SU-DHL-6 (cell line): Measurements from ENCODE around the gene LEFTY1.
A peak's percentile ranks its signal among the peaks of the same experiment; 100 is the strongest.

Source experiments
- H2AFZ ChIP-seq: fragments of 200-600 bp; sonication (generic); 2 replicates; pipeline ENCODE4 v1.6.1; 2014; ENCODE audit warnings: low read depth, mild to moderate bottlenecking, moderate library complexity, mixed read lengths, antibody characterized with exemption, low read length; ENCODE audit not compliant: severe bottlenecking
- H3F3A ChIP-seq: fragments of 200-600 bp; shearing (Covaris generic); 2 replicates; pipeline ENCODE4 v1.6.0; 2016; ENCODE audit warnings: antibody characterized with exemption, mild to moderate bottlenecking; ENCODE audit not compliant: insufficient read depth
- H3K27ac ChIP-seq: fragments of 200-600 bp; sonication (generic); 2 replicates; pipeline ENCODE4 v1.5.1; 2016; ENCODE audit warnings: low read depth, mild to moderate bottlenecking, low read length, moderate library complexity, mixed read lengths
- H3K27me3 ChIP-seq: fragments of 200-600 bp; sonication (generic), shearing (Covaris generic); 2 replicates; pipeline ENCODE4 v1.6.0; 2014; ENCODE audit warnings: mild to moderate bottlenecking, low read length
- H3K36me3 ChIP-seq: fragments of 200-600 bp; sonication (generic); 2 replicates; pipeline ENCODE4 v1.6.1; 2014; ENCODE audit warnings: mild to moderate bottlenecking, low read length, mixed read lengths
- H3K4me2 ChIP-seq: fragments of 300-600, 200-600 bp; shearing (Covaris generic), sonication (generic); 2 replicates; pipeline ENCODE4 v1.6.0; 2014; ENCODE audit warnings: low read length, low read depth, mild to moderate bottlenecking; ENCODE audit not compliant: poor library complexity, severe bottlenecking
- H3K4me3 ChIP-seq: fragments of 200-600 bp; sonication (generic); 2 replicates; pipeline ENCODE4 v1.5.1; 2014; ENCODE audit warnings: antibody characterized with exemption, low read length, mild to moderate bottlenecking, mixed read lengths; ENCODE audit not compliant: insufficient read depth, poor library complexity, severe bottlenecking
- H3K79me2 ChIP-seq: fragments of 200-600 bp; sonication (generic); 2 replicates; pipeline ENCODE4 v1.6.1; 2014; ENCODE audit warnings: mild to moderate bottlenecking, low read length, moderate library complexity; ENCODE audit not compliant: insufficient read depth
- H3K9ac ChIP-seq: fragments of 200-600 bp; sonication (generic); 2 replicates; pipeline ENCODE4 v1.7.0; 2014; ENCODE audit warnings: mild to moderate bottlenecking, low read length
- H3K9me2 ChIP-seq: fragments of 200-600 bp; sonication (generic); replicated peaks from 2 replicates; pipeline ENCODE4 v1.6.1; 2014; ENCODE audit warnings: low read length; ENCODE audit not compliant: insufficient read depth
- H3K9me3 ChIP-seq: fragments of 200-600 bp; sonication (generic); 2 replicates; pipeline ENCODE4 v1.6.1; 2014; ENCODE audit warnings: low read length, mixed read lengths; ENCODE audit not compliant: insufficient read depth
- H4K20me1 ChIP-seq: fragments of 200-600 bp; sonication (generic); 2 replicates; pipeline ENCODE4 v1.6.1; 2014; ENCODE audit warnings: low read depth, mild to moderate bottlenecking, antibody characterized with exemption, low read length, moderate library complexity, mixed read lengths
- CTCF ChIP-seq: fragments of 200-600 bp; sonication (generic); IDR thresholded peaks from one replicate; pipeline ENCODE4 v1.5.1; 2017; ENCODE audit warnings: antibody characterized with exemption, mild to moderate bottlenecking, low read length, moderate library complexity; ENCODE audit not compliant: insufficient read depth, poor library complexity, severe bottlenecking
- EZH2phosphoT487 ChIP-seq: fragments of 200-600 bp; sonication (generic), shearing (Covaris generic); conservative IDR thresholded peaks from 2 replicates; pipeline ENCODE4 v1.6.1; 2018; ENCODE audit warnings: mild to moderate bottlenecking, antibody characterized with exemption, low read length, moderate library complexity, mixed read lengths

Gene LEFTY1

GRCh38 chr1:225882694-225883615, 6.0 kb downstream of the LEFTY1 start:
- no peaks in the 10 kb centered on the region for H3K27me3 ChIP-seq
- H3K4me2 ChIP-seq, result peak overlapping the region; percentile 77
- H3K4me3 ChIP-seq, result peak overlapping the region; percentile 61
- no peaks in the 10 kb centered on the region for H3K9me3 ChIP-seq
- no peak for TF ChIP-seq EZH2phosphoT487
- TF ChIP-seq CTCF, result no peak
- H4K20me1 ChIP-seq, result no peaks in the 10 kb centered on the region
- H3K79me2 ChIP-seq, result no peaks in the 10 kb centered on the region
- no peaks in the 10 kb centered on the region for H3F3A ChIP-seq
- no peaks in the 10 kb centered on the region for H3K36me3 ChIP-seq
- no peaks in the 10 kb centered on the region for H3K9me2 ChIP-seq
- H3K27ac ChIP-seq, result no peak overlapping the region
- peak overlapping the region; percentile 61 for H3K9ac ChIP-seq
- peak overlapping the region; percentile 97 for H2AFZ ChIP-seq

- H3K4me3 ChIP-seq, result peak within 1 kb of the TSS; percentile 61
- H3K9me2 ChIP-seq, result no peaks in the 10 kb centered on the region
- no peak for TF ChIP-seq EZH2phosphoT487
- no peak for TF ChIP-seq CTCF
- no peaks in the 10 kb centered on the region for H3K27me3 ChIP-seq
- no peaks in the 10 kb centered on the region for H3K9me3 ChIP-seq
- no peak within 1 kb of the TSS for H3K27ac ChIP-seq
- no peaks in the 10 kb centered on the region for H4K20me1 ChIP-seq
- no peaks in the 10 kb centered on the region for H3F3A ChIP-seq
- peak within 1 kb of the TSS; percentile 97 for H2AFZ ChIP-seq
- no peaks in the 10 kb centered on the region for H3K79me2 ChIP-seq
- peak within 1 kb of the TSS; percentile 77 for H3K4me2 ChIP-seq
- peak within 1 kb of the TSS; percentile 61 for H3K9ac ChIP-seq
- no peaks in the 10 kb centered on the region for H3K36me3 ChIP-seq
Measured at GRCh38 chr1:225881959-225882693, 6.8 kb downstream of the LEFTY1 start, which contains the start of gene TMEM63A. TMEM63A (minus strand) TSS chr1:225882380; CDS start chr1:225877580, 4,800 bp downstream.

- Histone ChIP-seq H3K9me3 (no peaks in the 10 kb centered on the region), H3K36me3 (no peaks in the 10 kb centered on the region), H3K4me3 (peak overlapping the region; percentile 61), H3K79me2 (no peaks in the 10 kb centered on the region), H3K4me2 (peak overlapping the region; percentile 77), H3F3A (no peaks in the 10 kb centered on the region), H3K27me3 (no peaks in the 10 kb centered on the region), H3K27ac (no peak overlapping the region), H3K9ac (peak overlapping the region; percentile 61), H4K20me1 (no peaks in the 10 kb centered on the region), H2AFZ (peak overlapping the region; percentile 97), H3K9me2 (no peaks in the 10 kb centered on the region)
- TF ChIP-seq CTCF (no peak), EZH2phosphoT487 (no peak)
Measured at GRCh38 chr1:225881081-225881958, 7.6 kb downstream of the LEFTY1 start.
